ENCODE data around the gene PON3. TPM values are rescaled to one million over a fixed set of nuclear protein-coding genes. Genes with fewer than 3 reads are reported as not detected.

PON3 gene
- total RNA-seq, 2 donors from 2014 or later = not detected

GRCh38 chr7:95330961-95331337, 65.2 kb downstream of the PON3 start:
- ATAC-seq (ENCODE audit: insufficient number of reproducible peaks, low FRiP score, low read depth) (no peak), DNase-seq (ENCODE audit: low spot score) (no peak)
- peak overlapping the region; percentile 60 for H3K4me3 ChIP-seq
- no peaks in the 10 kb centered on the region for H3K36me3 ChIP-seq
- H3K27ac ChIP-seq = no peak overlapping the region
- TF ChIP-seq CTCF (IDR thresholded peaks at IDR 0.05) = no peak
- H3K9me3 ChIP-seq = no peaks in the 10 kb centered on the region
- H3K4me1 ChIP-seq (ENCODE audit: control insufficient read depth in 1 of 2, low read depth in 2 of 2) = peaks cover 0 to 6% of the 10 kb centered on the region in 2 donors
- no peaks in the 10 kb centered on the region for H3K27me3 ChIP-seq (replicated peaks; ENCODE audit: insufficient read depth)

GRCh38 chr7:95330204-95330960, 65.8 kb downstream of the PON3 start:
- no peaks in the 10 kb centered on the region for H3K36me3 ChIP-seq
- H3K4me3 ChIP-seq = peak overlapping the region; percentile 60
- no peaks in the 10 kb centered on the region for H3K27me3 ChIP-seq (replicated peaks; ENCODE audit: insufficient read depth)
- ATAC-seq (ENCODE audit: insufficient number of reproducible peaks, low FRiP score, low read depth) (no peak), DNase-seq (ENCODE audit: low spot score) (no peak)
- H3K4me1 ChIP-seq (ENCODE audit: control insufficient read depth in 1 of 2, low read depth in 2 of 2) = peaks cover 0 to 6% of the 10 kb centered on the region in 2 donors
- no peaks in the 10 kb centered on the region for H3K9me3 ChIP-seq
- no peak for TF ChIP-seq CTCF (IDR thresholded peaks at IDR 0.05)
- H3K27ac ChIP-seq = no peak overlapping the region

- DNase-seq (ENCODE audit: low spot score) (no peak), ATAC-seq (ENCODE audit: insufficient number of reproducible peaks, low FRiP score, low read depth) (no peak)
- no peaks in the 10 kb centered on the region for H3K9me3 ChIP-seq
- no peaks in the 10 kb centered on the region for H3K36me3 ChIP-seq
- TF ChIP-seq CTCF (IDR thresholded peaks at IDR 0.05) = no peak
- no peaks in the 10 kb centered on the region for H3K27me3 ChIP-seq (replicated peaks; ENCODE audit: insufficient read depth)
- no peak overlapping the region for H3K4me3 ChIP-seq
- H3K27ac ChIP-seq = no peak overlapping the region
- H3K4me1 ChIP-seq (ENCODE audit: control insufficient read depth in 1 of 2, low read depth in 2 of 2) = peaks cover 0 to 6% of the 10 kb centered on the region in 2 donors
Measured at GRCh38 chr7:95327356-95327755, 68.8 kb downstream of the PON3 start.

GRCh38 chr7:95324431-95324830, 71.7 kb downstream of the PON3 start, which contains the start of gene PON1:
PON1 (minus strand) TSS chr7:95324532; CDS start chr7:95324475, 57 bp downstream.
- no peaks in the 10 kb centered on the region for H3K36me3 ChIP-seq
- no peaks in the 10 kb centered on the region for H3K27me3 ChIP-seq (replicated peaks; ENCODE audit: insufficient read depth)
- H3K9me3 ChIP-seq = no peaks in the 10 kb centered on the region
- no peak for DNase-seq (ENCODE audit: low spot score)
- H3K4me1 ChIP-seq (ENCODE audit: control insufficient read depth in 1 of 2, low read depth in 2 of 2) = no peaks in the 10 kb centered on the region
- no peak for TF ChIP-seq CTCF (IDR thresholded peaks at IDR 0.05)
- H3K4me3 ChIP-seq = no peak within 1 kb of the TSS
- no peak within 1 kb of the TSS for H3K27ac ChIP-seq
- ATAC-seq (ENCODE audit: insufficient number of reproducible peaks, low FRiP score, low read depth) = no peak

GRCh38 chr7:95323410-95324129, 72.6 kb downstream of the PON3 start:
- Histone ChIP-seq H3K4me3 (no peak overlapping the region), H3K4me1 (ENCODE audit: control insufficient read depth in 1 of 2, low read depth in 2 of 2) (no peaks in the 10 kb centered on the region), H3K36me3 (no peaks in the 10 kb centered on the region), H3K27me3 (replicated peaks; ENCODE audit: insufficient read depth) (no peaks in the 10 kb centered on the region), H3K9me3 (no peaks in the 10 kb centered on the region), H3K27ac (no peak overlapping the region)
- TF ChIP-seq CTCF (IDR thresholded peaks at IDR 0.05) = no peak
- ATAC-seq (ENCODE audit: insufficient number of reproducible peaks, low FRiP score, low read depth) = no peak
- no peak for DNase-seq (ENCODE audit: low spot score)
